ENCODE measurements around the gene NFILZ. TPM values are rescaled to one million over a fixed set of nuclear protein-coding genes. Genes with fewer than 3 reads are reported as not detected.
A peak's percentile ranks its signal among the peaks of the same experiment; 100 is the strongest.
"Not testable (repeated sequence)": the region's sequence is repeated elsewhere in the genome, so short reads cannot be mapped to it uniquely, and the experiment has no call there.

The NFILZ gene
- total RNA-seq, 2 experiments from 2014 or later: not detected

- no peak overlapping the region for H2AFZ ChIP-seq (ENCODE audit: low read length)
- CTCF ChIA-PET (ENCODE audit: unreplicated experiment): no interaction called here
- no peak for DNase-seq (ENCODE audit: low spot score)
- no peak overlapping the region for H3K4me2 ChIP-seq (ENCODE audit: low read length)
- no peaks in the 10 kb centered on the region for H3K79me2 ChIP-seq (ENCODE audit: insufficient read depth, low read depth, low read length)
- no peaks in the 10 kb centered on the region for H3K9me3 ChIP-seq (ENCODE audit: low read length)
- H3K9me2 ChIP-seq (ENCODE audit: insufficient read depth, low read length): no peaks in the 10 kb centered on the region
- H3K27ac ChIP-seq (ENCODE audit: low read depth, low read length, poor library complexity, severe bottlenecking): no peak overlapping the region
- no peaks in the 10 kb centered on the region for H3K4me1 ChIP-seq (ENCODE audit: insufficient read depth, low read length, poor library complexity, severe bottlenecking)
- POLR2A ChIA-PET: interaction anchor here (0.6 kb wide), 1 partner anchor 8 kb away, joined by 3 read pairs; no protein-coding TSS in a partner anchor
- intact Hi-C loops (cut with micrococcal nuclease; ENCODE audit: unreplicated experiment): no loop called here
- H3K36me3 ChIP-seq (ENCODE audit: insufficient read depth, low read length): no peaks in the 10 kb centered on the region
- H4K20me1 ChIP-seq (ENCODE audit: insufficient read depth, low read length): no peaks in the 10 kb centered on the region
- TF ChIP-seq EZH2phosphoT487 (IDR thresholded peaks at IDR 0.05; ENCODE audit: borderline replicate concordance, low read depth, low read length) (no peak), CTCF (conservative IDR thresholded peaks at IDR 0.05; ENCODE audit: low read length) (no peak)
- H3K4me3 ChIP-seq (ENCODE audit: low read depth, low read length, poor library complexity, severe bottlenecking): no peak overlapping the region
- BruUV-seq (replicated peaks): no TSS peak
Measured at GRCh38 chr19:8615024-8615423, 15.4 kb upstream of the NFILZ start.

GRCh38 chr19:8615813-8616596 lies 14.4 kb upstream of the NFILZ start:
- ChIA-PET POLR2A (interaction anchor here (0.7 kb wide), 2 partner anchors 19 to 30 kb away, joined by 5 read pairs; no protein-coding TSS in a partner anchor), CTCF (ENCODE audit: unreplicated experiment) (no interaction called here)
- Histone ChIP-seq H3K4me2 (ENCODE audit: low read length) (no peak overlapping the region), H3K36me3 (ENCODE audit: insufficient read depth, low read length) (no peaks in the 10 kb centered on the region), H2AFZ (ENCODE audit: low read length) (no peak overlapping the region), H3K4me1 (ENCODE audit: insufficient read depth, low read length, poor library complexity, severe bottlenecking) (no peaks in the 10 kb centered on the region), H3K4me3 (ENCODE audit: low read depth, low read length, poor library complexity, severe bottlenecking) (no peak overlapping the region), H3K27ac (ENCODE audit: low read depth, low read length, poor library complexity, severe bottlenecking) (no peak overlapping the region), H4K20me1 (ENCODE audit: insufficient read depth, low read length) (no peaks in the 10 kb centered on the region), H3K79me2 (ENCODE audit: insufficient read depth, low read depth, low read length) (no peaks in the 10 kb centered on the region), H3K9me2 (ENCODE audit: insufficient read depth, low read length) (no peaks in the 10 kb centered on the region), H3K9me3 (ENCODE audit: low read length) (no peaks in the 10 kb centered on the region)
- TF ChIP-seq EZH2phosphoT487 (IDR thresholded peaks at IDR 0.05; ENCODE audit: borderline replicate concordance, low read depth, low read length): no peak
- TF ChIP-seq CTCF (conservative IDR thresholded peaks at IDR 0.05; ENCODE audit: low read length): peak; percentile 94
- intact Hi-C loops (cut with micrococcal nuclease; ENCODE audit: unreplicated experiment): no loop called here
- DNase-seq (ENCODE audit: low spot score): peak; percentile 43
- BruUV-seq (replicated peaks): no TSS peak

- intact Hi-C loops (cut with micrococcal nuclease; ENCODE audit: unreplicated experiment): no loop called here
- CTCF ChIA-PET (ENCODE audit: unreplicated experiment): no interaction called here
- POLR2A ChIA-PET: no interaction called here
Measured at GRCh38 chr19:8616861-8617260, 13.6 kb upstream of the NFILZ start.

GRCh38 chr19:8617325-8617724 lies 13.1 kb upstream of the NFILZ start:
- H2AFZ ChIP-seq (ENCODE audit: low read length); H3K9me3 ChIP-seq (ENCODE audit: low read length); H3K36me3 ChIP-seq (ENCODE audit: insufficient read depth, low read length); H3K79me2 ChIP-seq (ENCODE audit: insufficient read depth, low read depth, low read length); BruUV-seq (replicated peaks); intact Hi-C loops (cut with micrococcal nuclease; ENCODE audit: unreplicated experiment); H3K4me1 ChIP-seq (ENCODE audit: insufficient read depth, low read length, poor library complexity, severe bottlenecking); H4K20me1 ChIP-seq (ENCODE audit: insufficient read depth, low read length); H3K4me3 ChIP-seq (ENCODE audit: low read depth, low read length, poor library complexity, severe bottlenecking); H3K4me2 ChIP-seq (ENCODE audit: low read length); H3K27ac ChIP-seq (ENCODE audit: low read depth, low read length, poor library complexity, severe bottlenecking); DNase-seq (ENCODE audit: low spot score); CTCF ChIA-PET (ENCODE audit: unreplicated experiment); H3K9me2 ChIP-seq (ENCODE audit: insufficient read depth, low read length); POLR2A ChIA-PET: not testable (repeated sequence)

More at GRCh38 chr19:8616861-8617260, 13.6 kb upstream of the NFILZ start:
- no peak for TF ChIP-seq CTCF (conservative IDR thresholded peaks at IDR 0.05; ENCODE audit: low read length)
- no peak for TF ChIP-seq EZH2phosphoT487 (IDR thresholded peaks at IDR 0.05; ENCODE audit: borderline replicate concordance, low read depth, low read length)
- H3K4me3 ChIP-seq (ENCODE audit: low read depth, low read length, poor library complexity, severe bottlenecking): no peak overlapping the region
- no peak overlapping the region for H2AFZ ChIP-seq (ENCODE audit: low read length)
- no peaks in the 10 kb centered on the region for H3K4me1 ChIP-seq (ENCODE audit: insufficient read depth, low read length, poor library complexity, severe bottlenecking)
- no peak for DNase-seq (ENCODE audit: low spot score)
- no TSS peak for BruUV-seq (replicated peaks)
- H3K9me3 ChIP-seq (ENCODE audit: low read length): no peaks in the 10 kb centered on the region
- no peak overlapping the region for H3K4me2 ChIP-seq (ENCODE audit: low read length)
- H3K36me3 ChIP-seq (ENCODE audit: insufficient read depth, low read length): no peaks in the 10 kb centered on the region
- H3K79me2 ChIP-seq (ENCODE audit: insufficient read depth, low read depth, low read length): no peaks in the 10 kb centered on the region
- H3K27ac ChIP-seq (ENCODE audit: low read depth, low read length, poor library complexity, severe bottlenecking): no peak overlapping the region
- H4K20me1 ChIP-seq (ENCODE audit: insufficient read depth, low read length): no peaks in the 10 kb centered on the region
- no peaks in the 10 kb centered on the region for H3K9me2 ChIP-seq (ENCODE audit: insufficient read depth, low read length)
